Body of pancreas (tissue), 4 donors: Measurements from ENCODE around the gene MRPS35.

Experiments used
- CTCF ChIP-seq, 7 experiments: fragments of 450-650 bp in 4 of 7; fragments of 200-600 bp in 3 of 7; sonication (generic) in 3 of 7; IDR thresholded peaks; one replicate each; pipeline ENCODE4 v1.5.1; 2016 to 2019; ENCODE audit warnings: antibody characterized with exemption in 7 of 7
- POLR2A ChIP-seq, 3 donors: fragments of 450-650 bp; IDR thresholded peaks; one replicate each; pipeline ENCODE4 v1.6.1; 2016; ENCODE audit warnings: antibody characterized with exemption in 3 of 3, mild to moderate bottlenecking in 2 of 3

DNA sequence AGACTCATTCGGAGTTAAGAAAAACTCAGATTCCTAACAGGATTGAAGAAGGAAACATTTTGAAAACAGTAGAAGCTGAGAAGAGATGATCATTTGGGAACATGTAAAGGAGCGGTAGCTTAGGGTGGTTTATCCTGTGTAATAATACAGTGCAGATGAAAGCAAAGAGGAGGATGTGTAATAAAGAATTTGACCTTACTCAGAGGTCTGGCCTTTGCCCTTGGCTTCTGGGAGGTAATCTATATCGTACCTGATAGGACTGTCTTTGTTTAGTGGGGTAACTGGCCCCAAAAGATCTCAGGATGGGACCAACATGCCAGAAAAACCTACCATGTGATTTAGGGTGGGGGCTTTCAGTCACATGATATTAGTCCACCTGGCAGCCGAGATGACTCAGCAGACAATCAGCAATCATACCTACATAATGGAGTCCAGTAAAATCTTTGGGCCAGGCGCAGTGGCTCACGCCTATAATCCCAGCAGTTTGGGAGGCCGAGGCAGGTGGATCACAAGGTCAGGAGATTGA lies 46.1 kb downstream of the MRPS35 start:
- no peak for TF ChIP-seq CTCF (IDR thresholded peaks at IDR 0.05)
- TF ChIP-seq POLR2A (IDR thresholded peaks at IDR 0.05): no peak
